Activated gamma-delta T cell (primary cell): ENCODE measurements around the gene SCAI.
"Not testable (repeated sequence)": the region's sequence is repeated elsewhere in the genome, so short reads cannot be mapped to it uniquely, and the experiment has no call there.

ENCODE experiments used
- DNase-seq: peaks from one replicate; lab custom pipeline; 2025; lab: John Stamatoyannopoulos, UW

The SCAI gene

DNA sequence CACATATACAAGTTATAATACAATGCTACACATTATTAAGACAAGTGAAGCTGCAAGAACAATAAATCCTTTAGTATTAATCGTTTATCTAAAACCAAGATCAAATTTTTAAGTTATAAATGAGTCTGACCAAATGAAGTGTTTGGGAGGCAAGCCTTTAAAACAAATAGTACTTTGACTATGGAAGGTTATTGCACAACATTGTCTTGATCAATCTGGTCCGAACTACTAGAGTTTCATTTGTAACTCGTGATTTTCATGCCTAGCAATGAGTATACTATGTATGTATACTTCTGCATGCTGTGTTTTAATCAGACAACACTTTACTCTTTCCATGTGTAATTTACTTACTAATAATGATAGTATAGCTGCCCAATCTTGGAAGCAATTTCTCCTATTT, 115.3 kb downstream of the SCAI start:
- DNase-seq, result no peak

DNA sequence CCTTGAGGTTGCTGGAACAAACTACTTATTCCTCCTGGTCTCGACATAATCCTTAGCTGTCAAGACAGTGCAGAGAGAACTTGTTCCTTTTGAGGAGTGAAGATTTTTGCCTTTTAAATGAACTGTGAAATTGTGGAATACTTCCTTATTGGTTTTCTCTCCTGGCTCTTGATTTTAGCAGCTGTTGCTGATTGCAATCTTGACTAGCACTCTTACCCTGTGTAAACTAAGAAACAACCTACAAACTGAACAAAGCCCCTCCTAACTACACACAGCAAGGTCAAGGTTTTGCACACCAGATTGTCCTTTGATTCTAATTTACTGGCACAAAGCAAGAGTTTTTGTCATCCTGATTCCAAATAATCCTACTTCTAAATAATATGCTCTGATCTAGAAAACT, 118.4 kb downstream of the SCAI start:
- DNase-seq, result no peak

DNA sequence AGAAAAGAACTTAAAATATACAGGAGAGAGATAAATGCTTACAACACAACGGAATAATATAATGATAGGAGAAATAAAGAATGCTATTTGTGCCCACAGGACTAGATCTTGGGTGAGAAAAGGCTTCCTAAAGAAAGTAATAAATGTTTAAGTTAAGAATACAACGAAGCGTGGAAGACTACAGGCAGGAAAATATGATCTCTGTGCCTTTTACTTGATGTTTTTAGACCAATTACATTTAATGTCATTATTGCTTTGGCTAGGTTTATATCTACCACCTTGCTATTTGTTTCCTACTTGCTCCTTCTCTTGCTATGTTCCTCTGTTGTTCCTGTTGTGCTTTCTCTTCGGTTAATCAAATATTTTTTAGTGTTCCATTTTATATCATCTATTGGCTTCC, 122.3 kb downstream of the SCAI start:
- no peak for DNase-seq

DNA sequence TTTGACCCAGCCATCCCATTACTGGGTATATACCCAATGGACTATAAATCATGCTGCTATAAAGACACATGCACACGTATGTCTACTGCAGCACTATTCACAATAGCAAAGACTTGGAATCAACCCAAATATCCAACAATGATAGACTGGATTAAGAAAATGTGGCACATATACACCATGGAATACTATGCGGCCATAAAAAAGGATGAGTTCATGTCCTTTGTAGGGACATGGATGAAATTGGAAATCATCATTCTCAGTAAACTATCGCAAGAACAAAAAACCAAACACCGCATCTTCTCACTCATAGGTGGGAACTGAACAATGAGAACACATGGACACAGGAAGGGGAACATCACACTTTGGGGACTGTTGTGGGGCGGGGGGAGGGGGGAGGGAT, 127.7 kb downstream of the SCAI start:
- DNase-seq, result not testable (repeated sequence)

DNA sequence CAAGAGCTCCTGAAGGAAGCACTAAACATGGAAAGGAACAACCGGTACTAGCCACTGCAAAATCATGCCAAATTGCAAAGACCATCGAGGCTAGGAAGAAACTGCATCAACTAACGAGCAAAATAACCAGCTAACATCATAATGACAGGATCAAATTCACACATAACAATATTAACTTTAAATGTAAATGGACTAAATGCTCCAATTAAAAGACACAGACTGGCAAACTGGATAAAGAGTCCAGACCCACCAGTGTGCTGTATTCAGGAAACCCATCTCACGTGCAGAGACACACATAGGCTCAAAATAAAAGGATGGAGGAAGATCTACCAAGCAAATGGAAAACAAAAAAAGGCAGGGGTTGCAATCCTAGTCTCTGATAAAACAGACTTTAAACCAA, 131.3 kb downstream of the SCAI start:
- DNase-seq, result not testable (repeated sequence)

DNA sequence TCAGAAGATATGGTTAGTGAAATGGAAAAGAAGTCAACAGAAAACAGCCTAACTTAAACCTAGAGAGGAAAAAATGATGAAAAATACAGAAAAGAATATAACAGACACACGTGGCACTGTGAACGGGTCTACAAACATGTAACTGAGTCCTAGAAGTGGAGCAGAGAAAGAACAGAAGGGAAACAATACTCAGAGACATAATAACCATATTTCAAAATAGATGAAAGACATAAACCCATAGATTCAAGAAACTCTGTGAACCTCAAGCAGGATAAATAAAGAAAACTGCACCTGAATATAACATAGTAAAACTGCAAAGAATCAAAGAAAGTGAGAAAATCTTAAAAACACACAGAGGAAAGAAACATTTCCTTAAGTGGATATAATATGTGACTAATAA, 134.7 kb downstream of the SCAI start:
- no peak for DNase-seq

DNA sequence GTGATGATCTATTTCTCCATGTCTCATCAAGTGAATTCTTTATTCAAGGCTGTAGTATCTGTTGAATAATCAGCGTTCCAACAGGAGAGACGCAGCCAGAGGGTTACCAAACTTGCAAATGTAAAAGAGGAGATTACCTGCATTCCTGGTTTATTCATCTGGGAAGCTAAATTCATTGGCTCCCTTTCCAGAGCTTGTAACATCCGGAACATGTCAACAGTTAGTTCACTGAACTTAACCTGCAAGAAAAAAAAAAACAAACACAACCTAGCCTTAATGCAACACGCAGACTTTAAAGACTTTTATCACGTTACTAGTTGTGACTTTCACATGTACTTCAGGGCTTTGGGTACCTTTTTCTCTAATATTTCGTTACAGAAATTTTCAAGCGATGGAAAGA, 140.0 kb downstream of the SCAI start:
- DNase-seq, result no peak

DNA sequence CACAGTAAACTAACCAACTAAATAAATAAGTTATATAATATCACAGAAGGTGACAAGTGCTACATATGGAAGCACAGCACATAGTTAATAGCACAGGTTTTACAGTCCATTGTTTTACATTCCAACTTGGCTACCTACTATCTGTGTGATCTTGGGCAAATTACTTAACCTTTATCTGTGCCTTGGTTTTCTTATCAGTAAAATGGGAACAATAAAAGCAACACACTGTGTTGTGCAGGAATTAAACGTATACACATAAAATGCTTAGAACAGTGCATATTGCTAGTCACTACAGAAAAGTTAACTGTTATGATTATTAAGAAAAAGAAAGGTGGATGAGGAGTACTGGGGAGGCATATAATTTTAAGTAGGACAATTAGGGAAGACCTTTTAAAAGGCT, 159.6 kb downstream of the SCAI start:
- DNase-seq, result no peak

DNA sequence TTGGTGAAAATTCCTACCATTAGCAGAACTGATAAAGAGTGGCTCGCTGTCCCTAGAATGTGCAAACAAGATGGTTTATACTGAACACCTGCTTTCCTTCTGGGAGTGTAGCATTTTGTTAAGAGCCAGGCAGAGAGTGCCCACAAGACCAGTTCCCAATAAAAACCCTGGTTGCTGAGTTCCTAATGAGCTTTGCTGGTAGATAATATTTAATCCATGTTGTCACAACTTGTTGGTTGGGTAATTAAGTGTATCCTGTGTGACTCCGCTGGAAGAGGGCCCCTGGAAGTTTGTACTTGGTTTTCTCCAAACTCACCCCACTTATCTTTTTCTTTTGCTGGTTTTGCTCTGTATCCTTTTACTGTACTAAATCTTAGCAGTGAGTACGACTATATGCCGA, 162.9 kb downstream of the SCAI start:
- no peak for DNase-seq

DNA sequence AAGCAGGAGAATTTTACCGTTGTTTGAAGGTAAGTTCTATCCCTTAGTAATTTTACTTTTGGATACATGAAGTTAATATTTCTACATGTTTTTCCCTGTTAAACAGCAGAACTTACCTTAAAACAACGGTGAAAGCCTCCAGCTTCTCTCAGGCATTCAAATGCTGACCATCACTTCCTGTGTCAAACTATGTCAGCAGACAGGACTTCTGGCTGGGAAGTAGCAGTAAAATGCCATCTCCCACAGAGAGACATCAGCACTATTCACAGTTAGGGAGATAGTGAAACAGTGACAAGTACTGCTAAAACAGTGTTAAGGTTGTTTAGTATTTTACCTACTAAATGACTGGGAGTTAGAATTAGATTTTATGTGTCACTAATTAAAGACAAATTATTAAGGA, 168.2 kb downstream of the SCAI start:
- DNase-seq, result no peak

DNA sequence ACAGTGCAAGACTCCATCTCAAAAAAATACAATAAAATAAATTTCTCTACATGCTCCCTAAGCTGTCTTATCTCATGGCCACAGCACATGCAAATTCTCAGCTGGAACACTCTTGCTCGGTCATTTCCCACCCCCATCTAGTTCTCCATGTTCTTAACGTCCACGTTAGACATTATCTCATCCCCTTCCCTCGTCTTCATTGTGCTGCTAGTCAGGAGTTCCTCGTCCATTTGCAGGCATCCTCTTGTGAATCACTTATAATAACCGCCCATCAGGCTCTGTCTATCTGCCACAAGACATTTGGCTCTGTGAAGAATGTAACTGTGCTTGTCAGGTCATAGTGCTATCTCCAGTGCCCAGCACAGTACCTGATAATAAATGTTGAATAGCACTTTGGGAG, 169.5 kb downstream of the SCAI start:
- no peak for DNase-seq

DNA sequence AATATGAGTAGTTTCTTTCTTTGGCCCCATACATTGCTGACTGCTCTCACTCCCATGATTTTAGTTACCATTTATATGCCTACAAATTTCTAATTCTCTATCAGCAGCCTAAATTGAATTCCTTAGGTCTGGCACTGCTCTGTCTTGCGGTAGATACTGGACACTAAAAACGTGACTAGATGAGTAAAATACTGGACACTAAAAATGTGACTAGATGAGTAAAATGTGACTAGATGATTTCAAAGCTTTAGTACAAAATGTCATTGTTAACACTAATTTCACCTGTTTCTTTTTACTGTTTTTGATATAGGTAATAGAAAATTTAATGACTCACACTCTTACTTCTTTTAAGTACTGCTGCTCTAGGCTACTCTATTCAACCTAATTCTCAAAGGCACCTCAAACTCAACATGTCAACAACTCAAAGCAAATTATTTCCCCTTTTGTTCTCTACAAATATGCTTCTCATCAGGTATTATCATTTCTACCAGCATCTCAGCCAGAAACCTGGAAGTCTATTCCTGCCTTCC, 171.0 kb downstream of the SCAI start:
- no peak for DNase-seq

DNA sequence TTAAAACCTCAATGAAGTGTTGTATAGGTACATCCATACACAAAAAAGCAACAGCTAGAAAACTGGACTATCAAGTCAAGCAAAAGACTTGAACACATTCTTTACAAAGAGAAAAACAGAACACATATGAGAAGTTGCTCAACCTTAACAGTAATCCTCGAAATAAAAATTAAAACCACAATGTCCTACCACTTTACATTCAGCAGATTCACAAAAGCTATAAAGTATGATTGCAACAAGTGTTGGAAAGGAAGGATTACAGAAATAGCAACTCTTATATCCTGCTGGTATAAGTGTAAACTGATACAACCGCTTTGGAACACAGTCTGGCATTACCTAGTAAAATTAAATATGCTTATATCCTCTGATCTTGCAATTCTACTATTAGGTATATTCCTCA, 173.9 kb downstream of the SCAI start:
- no peak for DNase-seq

DNA sequence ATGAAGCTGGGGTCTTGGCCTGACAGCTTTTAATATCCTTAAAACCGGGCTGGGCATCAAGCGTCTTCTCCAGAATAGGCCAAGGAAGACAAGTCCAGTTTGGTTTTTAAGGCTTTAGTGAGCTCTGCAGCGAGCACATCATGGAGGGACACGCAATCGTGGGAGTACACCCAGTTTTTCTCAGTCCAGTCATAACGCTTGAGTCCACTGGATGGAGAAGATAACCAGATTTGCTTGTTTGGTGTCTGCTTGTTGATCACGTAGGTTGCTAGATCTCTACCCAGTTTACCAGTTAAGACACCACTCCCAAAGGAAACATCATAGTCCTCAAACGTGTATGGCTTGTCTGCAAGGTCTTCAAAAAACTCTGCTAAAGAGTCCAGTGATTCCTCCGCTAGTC, 175.1 kb downstream of the SCAI start:
- no peak for DNase-seq

DNA sequence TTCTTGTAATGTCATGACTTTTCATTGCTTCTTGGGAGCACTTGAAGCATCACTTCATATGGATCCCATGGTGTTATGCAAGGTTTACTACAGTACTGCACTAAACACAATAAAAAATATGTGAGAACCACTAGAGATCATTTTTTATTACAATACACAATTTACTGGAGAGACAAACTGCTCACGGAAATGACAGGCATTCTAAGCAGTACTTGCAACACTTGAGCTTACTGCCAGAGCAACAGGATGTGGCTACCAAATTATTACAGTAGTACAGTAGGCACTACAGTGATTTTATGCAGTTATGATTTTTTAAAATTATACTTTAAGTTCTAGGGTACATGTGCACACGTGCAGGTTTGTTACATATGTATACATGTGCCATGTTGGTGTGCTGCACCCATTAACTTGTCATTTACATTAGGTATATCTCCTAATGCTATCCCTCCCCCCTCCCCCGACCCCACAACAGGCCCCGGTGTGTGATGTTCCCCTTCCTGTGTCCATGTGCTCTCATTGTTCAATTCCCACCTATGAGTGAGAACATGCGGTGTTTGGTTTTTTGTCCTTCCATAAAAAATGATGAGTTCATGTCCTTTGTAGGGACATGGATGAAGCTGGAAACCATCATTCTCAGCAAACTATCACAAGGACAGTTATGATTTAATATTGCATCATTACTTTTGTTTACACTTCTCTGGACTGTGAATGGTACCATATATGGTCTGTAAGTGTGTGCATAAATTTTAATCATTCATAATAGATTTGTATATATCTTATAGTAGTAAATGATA, 177.4 kb downstream of the SCAI start:
- DNase-seq, result not testable (repeated sequence)

DNA sequence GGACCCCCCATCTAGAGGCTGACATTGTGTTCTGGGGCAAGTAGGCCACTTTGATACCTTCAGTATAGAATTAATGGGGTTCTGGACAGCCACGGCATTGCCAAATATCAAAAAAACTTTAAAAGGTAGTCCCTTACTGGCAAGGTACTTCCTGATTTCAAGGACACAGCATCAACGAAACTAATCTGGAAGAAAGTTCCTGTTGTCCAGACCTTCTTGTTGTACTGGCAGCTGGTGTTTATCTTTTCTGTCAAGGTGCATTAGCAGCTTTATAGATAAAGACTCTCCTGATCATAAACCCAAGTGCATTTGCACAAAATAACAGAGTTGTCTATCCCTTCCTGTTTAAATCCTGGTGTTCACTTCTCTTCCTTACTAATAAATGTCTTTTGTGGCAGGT, 178.7 kb downstream of the SCAI start:
- no peak for DNase-seq

DNA sequence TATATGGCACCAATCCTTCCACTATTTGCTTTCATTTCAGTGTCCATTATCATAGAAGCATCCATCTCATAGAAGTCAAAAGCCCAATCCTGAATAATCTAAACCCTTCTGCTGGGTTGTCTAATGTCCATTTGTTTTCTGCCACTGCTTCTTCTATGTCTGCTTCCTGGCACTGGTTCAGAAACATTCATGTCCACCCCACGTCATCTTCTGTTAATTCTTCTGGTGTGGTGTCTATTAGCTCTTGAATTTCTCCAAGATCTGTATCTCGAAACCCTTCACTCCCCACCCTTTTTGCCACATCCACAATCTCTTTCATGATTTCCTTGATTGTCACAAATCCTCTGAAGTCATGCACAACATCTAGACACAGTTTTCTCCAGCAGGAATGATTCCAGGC, 179.3 kb downstream of the SCAI start:
- DNase-seq, result no peak

DNA sequence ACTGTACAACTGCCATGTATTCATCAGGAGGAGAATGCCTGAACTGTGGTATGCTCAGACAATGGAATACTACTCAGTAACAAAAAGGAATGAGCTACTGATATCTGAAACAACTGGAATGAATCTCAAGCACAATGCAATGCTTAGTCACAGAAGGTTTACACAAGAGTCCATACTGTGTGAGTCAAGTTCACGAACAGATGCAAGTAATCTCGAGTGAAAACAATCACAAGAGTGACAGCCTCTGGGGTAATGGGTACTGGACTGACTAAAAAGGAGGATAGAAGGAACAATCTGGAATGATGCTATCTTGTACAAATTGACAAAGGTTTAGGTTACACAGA, 182.9 kb downstream of the SCAI start:
- no peak for DNase-seq

DNA sequence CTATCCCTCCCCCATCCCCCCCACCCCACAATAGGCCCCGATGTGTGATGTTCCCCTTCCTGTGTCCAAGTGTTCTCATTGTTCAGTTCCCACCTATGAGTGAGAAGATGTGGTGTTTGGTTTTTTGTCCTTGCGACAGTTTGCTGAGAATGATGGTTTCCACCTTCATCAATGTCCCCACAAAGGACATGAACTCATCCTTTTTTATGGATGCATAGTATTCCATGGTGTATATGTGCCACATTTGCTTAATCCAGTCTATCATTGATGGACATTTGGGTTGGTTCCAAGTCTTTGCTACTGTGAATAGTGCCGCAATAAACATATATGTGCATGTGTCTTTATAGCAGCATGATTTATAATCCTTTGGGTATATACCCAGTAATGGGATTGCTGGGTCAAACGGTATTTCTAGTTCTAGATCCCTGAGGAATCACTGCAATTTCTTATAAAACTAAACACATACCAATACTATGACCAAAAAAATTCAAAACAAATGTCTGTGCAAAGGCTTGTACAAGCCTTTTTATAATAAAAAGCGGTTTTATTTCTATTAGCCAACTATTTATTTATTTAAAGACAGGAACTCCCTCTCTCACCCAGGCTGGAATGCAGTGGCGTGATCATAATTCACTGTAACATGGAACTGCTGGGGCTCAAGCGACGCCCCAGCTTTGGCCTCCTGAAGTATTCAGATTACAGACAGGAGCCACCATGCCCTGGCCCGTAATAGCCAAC, 183.5 kb downstream of the SCAI start:
- DNase-seq, result not testable (repeated sequence)

DNA sequence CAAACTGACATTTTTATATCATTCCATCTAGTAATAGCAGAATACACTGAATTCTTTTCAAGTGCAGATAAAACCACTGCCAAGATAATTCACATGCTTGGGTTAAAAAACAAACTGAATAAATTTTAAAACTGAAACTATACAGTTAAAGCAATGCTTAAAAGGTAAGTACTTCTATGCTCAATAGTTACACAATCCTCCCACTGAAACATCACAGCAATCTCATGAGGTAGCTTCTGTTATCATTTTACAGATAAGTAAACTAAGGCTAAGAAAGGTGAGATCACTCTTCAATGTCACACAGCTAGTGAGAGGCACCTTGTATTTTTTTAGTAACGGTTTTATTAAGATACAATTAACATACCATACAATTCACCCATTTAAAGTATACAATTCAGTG, 189.1 kb downstream of the SCAI start:
- no peak for DNase-seq

DNA sequence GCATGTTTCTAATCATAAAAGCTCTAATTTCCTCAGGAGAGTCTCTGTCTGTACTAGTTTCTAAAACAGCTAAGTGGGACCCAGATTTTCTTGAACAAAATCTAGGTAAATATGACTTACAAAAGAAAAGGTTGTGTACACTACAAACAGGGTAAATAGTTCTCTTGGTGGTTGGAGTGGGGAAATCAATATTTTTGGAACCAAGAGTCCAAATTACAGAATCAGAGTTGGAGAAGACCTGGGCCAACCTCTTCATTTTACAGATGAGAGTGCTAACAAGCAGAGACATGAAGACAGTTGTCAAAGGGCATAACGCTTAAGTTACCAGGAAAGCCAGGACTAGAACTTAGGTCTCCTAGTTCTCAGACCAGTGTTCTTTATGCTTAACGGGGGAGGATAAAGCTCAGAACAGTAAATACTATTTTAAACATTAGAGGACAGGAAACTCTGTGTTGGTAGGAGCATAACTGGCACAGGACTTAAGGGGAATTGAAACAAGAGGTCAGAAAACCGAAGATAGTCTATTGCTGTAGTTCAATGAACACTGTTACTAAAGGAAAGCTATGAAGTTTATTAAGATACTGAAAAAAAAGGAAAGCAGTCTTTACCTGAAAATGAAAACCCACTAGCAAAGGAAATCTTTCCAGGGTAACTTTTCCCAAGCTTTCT, 193.1 kb downstream of the SCAI start:
- DNase-seq, result no peak

DNA sequence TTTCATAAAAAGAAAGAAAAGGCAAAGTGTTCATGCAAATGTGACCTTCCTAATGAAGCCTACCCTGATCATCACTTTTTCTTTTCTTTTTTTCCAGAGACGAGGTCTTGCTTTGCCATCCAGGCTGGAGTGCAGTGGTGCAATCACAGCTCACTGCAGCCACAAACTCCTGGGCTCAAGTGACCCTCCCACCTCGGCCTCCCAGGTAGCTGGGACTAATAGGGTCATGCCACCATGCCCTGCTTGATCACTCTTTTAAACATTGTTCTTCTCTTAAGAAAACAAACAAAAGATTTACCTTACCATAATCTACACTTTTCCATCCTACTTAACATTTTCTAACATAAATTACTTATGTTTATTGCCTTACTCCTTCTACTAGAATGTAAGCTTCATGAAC, 193.9 kb downstream of the SCAI start:
- no peak for DNase-seq
